Measurements from ENCODE around the gene MAT2A.

GRCh38 chr2:85591563-85591962 lies 52.6 kb downstream of the MAT2A start:
- no peak for TF ChIP-seq EP300 (IDR thresholded peaks at IDR 0.05)
- no peak for TF ChIP-seq CTCF (IDR thresholded peaks at IDR 0.05)

Data from suprapubic skin (tissue), 3 donors.